Thyroid gland (tissue), 4 donors: ENCODE results near the gene AP2M1. TPM values are rescaled to one million over a fixed set of nuclear protein-coding genes. Genes with fewer than 3 reads are reported as not detected.

ENCODE experiments used
- DNase-seq, 2 donors: peaks; one replicate each; pipeline ENCODE4 v3.0.0-alpha.2; 2019
- H3K27ac ChIP-seq, 3 donors: fragments of 200-600 bp; sonication (generic); 1 replicate in 2 of 3; 2 replicates in 1 of 3; pipeline ENCODE4 v1.5.1; 2016 to 2019; ENCODE audit warnings: mild to moderate bottlenecking in 1 of 3, moderate library complexity in 1 of 3
- H3K27me3 ChIP-seq: fragments of 200-600 bp; sonication (generic); one replicate; pipeline ENCODE4 v1.5.1; 2019
- H3K36me3 ChIP-seq, 2 donors: fragments of 200-600 bp; sonication (generic); one replicate each; pipeline ENCODE4 v1.5.1; 2016 to 2019
- H3K4me1 ChIP-seq, 2 donors: fragments of 200-600 bp; sonication (generic); one replicate each; pipeline ENCODE4 v1.5.1; 2017 to 2019
- H3K4me3 ChIP-seq, 3 donors: fragments of 200-600 bp; sonication (generic); replicated peaks in 1 of 3; 1 replicate in 2 of 3; 2 replicates in 1 of 3; pipeline ENCODE4 v1.5.1; 2016; ENCODE audit warnings: mild to moderate bottlenecking in 1 of 3
- H3K9me3 ChIP-seq: fragments of 200-600 bp; sonication (generic); one replicate; pipeline ENCODE4 v1.5.1; 2017
- POLR2A ChIP-seq, 2 donors: fragments of 450-650 bp; IDR thresholded peaks; one replicate each; pipeline ENCODE4 v1.6.1; 2017; ENCODE audit warnings: antibody characterized with exemption in 2 of 2, mild to moderate bottlenecking in 2 of 2, moderate library complexity in 1 of 2
- WGBS, 2 donors: methylation state at CpG; one replicate each; pipeline ENCODE4 v1.1.5; 2017; 5-methylcytosine and 5-hydroxymethylcytosine counted together
- intact Hi-C: fragments of 100-400 bp; cut with DNase I; formaldehyde crosslinking; loops from one replicate; pipeline ENCODE4 v1.15.1; 2023
- total RNA-seq, 4 donors: library from RNA; depleted of rRNA; stranded (reverse); fragments of >200 nt; gene quantifications; one replicate each; pipeline ENCODE4 v1.2.3, GENCODE V29; 2016
- TF ChIP-seq, protein P1 (sequence below), 6 experiments: fragments of 200-600 bp in 3 of 6; fragments of 450-650 bp in 3 of 6; sonication (generic) in 3 of 6; IDR thresholded peaks; one replicate each; pipeline ENCODE4 v1.5.1; 2016 to 2019; ENCODE audit warnings: antibody characterized with exemption in 6 of 6, mild to moderate bottlenecking in 2 of 6, inconsistent platforms in 1 of 6, moderate library complexity in 1 of 6

Gene AP2M1
- total RNA-seq, 4 donors from 2014 or later, result 180 to 302 (median 212) TPM

DNA sequence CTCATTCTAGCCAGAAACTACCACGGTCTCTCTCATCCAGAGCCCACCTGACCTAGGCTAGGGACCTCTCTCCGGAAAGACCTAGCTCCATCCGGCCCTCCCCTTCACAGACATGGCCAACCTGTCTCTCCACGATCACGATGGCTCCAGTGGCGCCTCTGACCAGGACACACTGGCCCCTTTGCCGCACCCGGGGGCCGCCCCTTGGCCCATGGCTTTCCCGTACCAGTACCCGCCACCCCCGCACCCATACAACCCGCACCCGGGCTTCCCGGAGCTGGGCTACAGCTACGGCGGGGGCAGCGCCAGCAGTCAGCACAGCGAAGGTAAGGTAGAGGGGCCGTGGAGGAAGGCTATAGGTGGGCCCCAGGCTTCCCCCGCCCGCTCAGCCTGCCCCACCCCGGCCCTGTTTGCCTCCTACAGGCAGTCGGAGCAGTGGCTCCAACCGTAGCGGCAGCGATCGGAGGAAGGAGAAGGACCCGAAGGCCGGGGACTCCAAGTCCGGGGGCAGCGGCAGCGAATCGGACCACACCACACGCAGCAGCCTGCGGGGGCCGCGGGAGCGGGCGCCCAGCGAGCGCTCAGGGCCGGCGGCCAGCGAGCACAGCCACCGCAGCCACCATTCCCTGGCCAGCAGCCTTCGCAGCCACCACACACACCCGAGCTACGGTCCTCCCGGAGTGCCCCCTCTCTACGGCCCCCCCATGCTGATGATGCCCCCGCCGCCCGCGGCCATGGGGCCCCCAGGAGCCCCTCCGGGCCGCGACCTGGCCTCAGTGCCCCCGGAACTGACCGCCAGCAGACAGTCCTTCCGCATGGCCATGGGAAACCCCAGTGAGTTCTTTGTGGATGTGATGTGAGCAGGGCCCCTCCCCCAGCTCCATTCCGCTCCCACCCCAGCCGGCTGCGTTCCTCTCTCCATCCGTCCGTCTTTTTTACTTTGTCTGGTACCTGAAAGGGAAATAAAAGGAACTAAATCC lies 4.5 kb upstream of the AP2M1 start:
- H3K9me3 ChIP-seq, result no peaks in the 10 kb centered on the region
- no peak for DNase-seq
- intact Hi-C loops, result no loop called here
- H3K36me3 ChIP-seq, result peaks cover 44 to 49% of the 10 kb centered on the region in 2 donors
- WGBS, 2 donors, result 89 to 92% methylated on average over 38 to 59 of the region's 66 CpGs
- no peak for TF ChIP-seq POLR2A (IDR thresholded peaks at IDR 0.05)
- TF ChIP-seq, protein P1, sequence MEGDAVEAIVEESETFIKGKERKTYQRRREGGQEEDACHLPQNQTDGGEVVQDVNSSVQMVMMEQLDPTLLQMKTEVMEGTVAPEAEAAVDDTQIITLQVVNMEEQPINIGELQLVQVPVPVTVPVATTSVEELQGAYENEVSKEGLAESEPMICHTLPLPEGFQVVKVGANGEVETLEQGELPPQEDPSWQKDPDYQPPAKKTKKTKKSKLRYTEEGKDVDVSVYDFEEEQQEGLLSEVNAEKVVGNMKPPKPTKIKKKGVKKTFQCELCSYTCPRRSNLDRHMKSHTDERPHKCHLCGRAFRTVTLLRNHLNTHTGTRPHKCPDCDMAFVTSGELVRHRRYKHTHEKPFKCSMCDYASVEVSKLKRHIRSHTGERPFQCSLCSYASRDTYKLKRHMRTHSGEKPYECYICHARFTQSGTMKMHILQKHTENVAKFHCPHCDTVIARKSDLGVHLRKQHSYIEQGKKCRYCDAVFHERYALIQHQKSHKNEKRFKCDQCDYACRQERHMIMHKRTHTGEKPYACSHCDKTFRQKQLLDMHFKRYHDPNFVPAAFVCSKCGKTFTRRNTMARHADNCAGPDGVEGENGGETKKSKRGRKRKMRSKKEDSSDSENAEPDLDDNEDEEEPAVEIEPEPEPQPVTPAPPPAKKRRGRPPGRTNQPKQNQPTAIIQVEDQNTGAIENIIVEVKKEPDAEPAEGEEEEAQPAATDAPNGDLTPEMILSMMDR (IDR thresholded peaks at IDR 0.05), result no peak
- no peaks in the 10 kb centered on the region for H3K27me3 ChIP-seq
- no peak overlapping the region for H3K27ac ChIP-seq
- no peak overlapping the region for H3K4me3 ChIP-seq
- peaks cover 5 to 6% of the 10 kb centered on the region in 2 donors for H3K4me1 ChIP-seq

DNA sequence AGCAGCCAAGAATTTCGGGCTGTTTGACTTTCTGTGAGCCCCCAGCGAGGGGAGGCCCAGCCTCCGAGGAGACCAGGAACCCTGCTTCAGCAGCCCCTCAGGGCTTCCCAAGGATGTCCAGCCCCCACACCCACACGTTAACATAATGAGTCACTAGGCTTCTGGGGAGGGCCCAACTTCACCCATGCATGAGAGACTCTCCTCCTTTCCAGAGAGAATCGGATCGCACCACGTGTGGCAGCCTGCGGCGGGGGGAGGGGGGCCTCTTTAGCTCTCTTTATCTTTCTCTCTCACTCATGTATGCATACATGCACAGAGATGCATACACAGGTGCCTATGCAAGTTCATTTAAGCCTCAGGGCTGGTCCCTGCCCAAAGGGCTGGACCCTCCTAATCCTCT lies 3.1 kb upstream of the AP2M1 start:
- TF ChIP-seq, protein P1 (IDR thresholded peaks at IDR 0.05), result no peak
- TF ChIP-seq POLR2A (IDR thresholded peaks at IDR 0.05), result no peak
- H3K27ac ChIP-seq, result no peak overlapping the region
- WGBS, 2 donors, result 85% methylated on average over 8 to 9 of the region's 9 CpGs
- H3K36me3 ChIP-seq, result peaks cover 31 to 35% of the 10 kb centered on the region in 2 donors
- DNase-seq, result no peak
- peaks cover 15 to 18% of the 10 kb centered on the region in 2 donors for H3K4me1 ChIP-seq
- H3K9me3 ChIP-seq, result no peaks in the 10 kb centered on the region
- no peak overlapping the region for H3K4me3 ChIP-seq
- no peaks in the 10 kb centered on the region for H3K27me3 ChIP-seq
- intact Hi-C loops, result no loop called here

DNA sequence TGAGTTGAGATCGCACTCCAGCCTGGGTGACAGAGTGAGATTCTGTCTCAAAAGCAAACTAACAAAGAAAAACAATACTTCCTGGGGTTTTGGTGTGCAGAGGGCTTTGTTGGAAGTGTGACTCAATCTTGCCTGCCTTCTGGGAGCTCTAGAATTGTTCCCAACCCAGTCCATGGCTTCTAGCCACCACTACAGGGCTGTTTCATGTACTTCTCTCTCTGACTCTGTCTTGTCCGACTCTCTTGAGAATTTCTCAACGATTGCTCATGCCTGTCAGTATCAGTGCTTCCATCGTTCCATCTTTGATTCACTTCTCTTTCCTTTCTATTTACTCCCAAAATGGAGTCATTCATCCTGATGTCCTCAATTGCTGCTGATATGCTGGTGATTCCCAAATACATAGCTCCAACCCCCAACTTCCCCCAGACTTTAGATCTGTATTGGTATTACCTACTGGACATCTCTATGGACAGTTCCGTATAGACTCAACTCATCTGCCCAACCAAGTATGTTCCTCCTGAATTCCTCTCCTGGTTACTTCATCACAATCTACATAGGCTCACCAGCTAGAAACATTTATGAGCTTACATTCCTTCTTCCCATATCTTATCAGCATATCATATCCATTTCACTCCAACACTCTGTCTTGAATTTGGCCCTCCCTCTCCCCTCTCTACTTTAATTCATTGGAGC lies 1.8 kb upstream of the AP2M1 start:
- no peak overlapping the region for H3K27ac ChIP-seq
- peaks cover 21 to 28% of the 10 kb centered on the region in 2 donors for H3K36me3 ChIP-seq
- no peak for DNase-seq
- H3K4me3 ChIP-seq, result no peak overlapping the region
- 76 to 87% methylated on average over 5 of the region's 5 CpGs for WGBS, 2 donors
- H3K4me1 ChIP-seq, result peaks cover 26 to 27% of the 10 kb centered on the region in 2 donors
- no peaks in the 10 kb centered on the region for H3K9me3 ChIP-seq
- TF ChIP-seq, protein P1 (IDR thresholded peaks at IDR 0.05), result no peak
- TF ChIP-seq POLR2A (IDR thresholded peaks at IDR 0.05), result no peak
- intact Hi-C loops, result no loop called here
- H3K27me3 ChIP-seq, result no peaks in the 10 kb centered on the region

DNA sequence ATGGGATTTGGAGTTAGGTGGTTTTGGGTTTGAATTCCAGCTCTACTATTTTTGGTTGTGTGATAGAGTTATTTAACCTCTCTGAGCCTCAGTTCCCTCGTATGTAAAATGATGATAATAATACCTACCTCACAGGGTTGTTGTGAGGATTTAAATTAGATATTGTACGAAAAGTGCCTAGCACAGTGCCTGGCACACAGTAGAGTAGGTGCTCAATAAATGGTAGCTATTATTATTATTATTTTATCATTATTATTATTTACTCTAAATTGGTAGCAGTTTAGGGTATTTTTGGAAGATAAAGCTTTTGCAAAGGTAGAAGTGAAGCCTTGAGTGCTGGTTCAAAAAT lies 1.3 kb upstream of the AP2M1 start:
- H3K4me3 ChIP-seq, result no peak overlapping the region
- no peaks in the 10 kb centered on the region for H3K27me3 ChIP-seq
- DNase-seq, result no peak
- peaks cover 21 to 26% of the 10 kb centered on the region in 2 donors for H3K36me3 ChIP-seq
- 94 to 99% methylated on average over 2 of the region's 2 CpGs for WGBS, 2 donors
- intact Hi-C loops, result no loop called here
- no peaks in the 10 kb centered on the region for H3K9me3 ChIP-seq
- peaks cover 26 to 29% of the 10 kb centered on the region in 2 donors for H3K4me1 ChIP-seq
- no peak overlapping the region for H3K27ac ChIP-seq
- no peak for TF ChIP-seq POLR2A (IDR thresholded peaks at IDR 0.05)
- TF ChIP-seq, protein P1 (IDR thresholded peaks at IDR 0.05), result no peak

DNA sequence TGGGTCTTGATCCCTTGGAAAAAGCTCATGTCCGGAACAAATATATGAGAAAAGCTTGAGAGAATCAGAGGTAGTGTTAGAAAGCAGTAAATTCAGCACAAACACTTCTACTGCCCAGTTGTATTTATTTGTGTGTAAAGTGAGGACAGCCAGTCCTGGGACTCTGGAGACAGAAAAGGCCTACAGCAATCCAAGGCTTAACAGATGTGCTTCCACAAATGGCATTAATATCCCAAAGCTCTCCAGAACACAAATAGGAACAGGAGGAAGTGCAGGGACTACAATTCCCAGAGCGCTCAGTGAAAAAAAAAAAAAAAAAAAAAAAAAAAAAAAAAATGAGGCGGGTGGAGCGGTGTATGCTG lies 390 bp upstream of the AP2M1 start:
- Histone ChIP-seq H3K4me1 (peaks cover 26 to 29% of the 10 kb centered on the region in 2 donors), H3K9me3 (no peaks in the 10 kb centered on the region), H3K27me3 (no peaks in the 10 kb centered on the region), H3K27ac (peak overlapping the region in 1 of 3 donors; percentile 3), H3K4me3 (no peak overlapping the region), H3K36me3 (peaks cover 28 to 29% of the 10 kb centered on the region in 2 donors)
- no peak for DNase-seq
- 14 to 18% methylated on average over 4 of the region's 4 CpGs for WGBS, 2 donors
- intact Hi-C loops, result no loop called here
- no peak for TF ChIP-seq POLR2A (IDR thresholded peaks at IDR 0.05)
- TF ChIP-seq, protein P1 (IDR thresholded peaks at IDR 0.05), result no peak
